GM19193 (cell line): Measurements from ENCODE around the gene PLTP.

Experiments
- POLR2A ChIP-seq: IDR thresholded peaks from 4 replicates; pipeline ENCODE4 v1.6.1; 2011; ENCODE audit not compliant: insufficient read depth, insufficient read length; ENCODE audit errors: extremely low read depth

The PLTP gene

DNA sequence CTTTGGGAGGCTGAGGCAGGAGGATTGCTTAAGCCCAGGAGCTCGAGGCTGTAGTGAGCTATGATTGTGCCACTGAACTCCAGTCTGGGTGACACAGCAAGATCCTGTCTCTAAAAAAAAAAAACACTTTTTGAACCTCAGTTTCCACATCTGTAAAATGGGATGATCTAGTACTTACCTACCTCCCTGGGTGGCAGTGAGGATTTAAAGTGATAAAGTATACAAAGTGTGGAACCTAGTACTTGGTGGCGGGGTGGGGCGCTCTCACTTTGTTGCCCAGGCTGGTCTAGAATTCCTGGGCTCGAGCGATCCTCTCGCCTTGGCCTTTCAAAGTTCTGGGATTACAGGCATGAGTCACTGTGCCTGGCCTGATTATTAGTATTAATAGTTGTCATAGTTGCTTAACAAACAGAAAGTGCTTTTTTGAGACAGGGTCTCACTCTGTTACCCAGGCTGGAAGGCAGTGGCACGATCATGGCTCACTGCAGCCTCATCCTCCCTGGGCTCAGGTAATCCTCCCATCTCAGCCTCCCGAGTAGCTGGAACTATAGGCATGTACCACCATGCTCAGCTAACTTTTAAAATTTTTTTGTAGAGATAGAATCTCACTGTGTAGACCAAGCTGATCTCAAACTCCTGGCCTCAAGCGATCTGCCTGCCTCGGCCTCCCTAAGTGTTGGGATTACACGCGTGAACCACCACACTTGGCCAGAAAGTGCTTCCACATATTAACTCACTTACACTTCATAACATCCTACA lies 7.0 kb upstream of the PLTP start:
- TF ChIP-seq POLR2A = no peak

DNA sequence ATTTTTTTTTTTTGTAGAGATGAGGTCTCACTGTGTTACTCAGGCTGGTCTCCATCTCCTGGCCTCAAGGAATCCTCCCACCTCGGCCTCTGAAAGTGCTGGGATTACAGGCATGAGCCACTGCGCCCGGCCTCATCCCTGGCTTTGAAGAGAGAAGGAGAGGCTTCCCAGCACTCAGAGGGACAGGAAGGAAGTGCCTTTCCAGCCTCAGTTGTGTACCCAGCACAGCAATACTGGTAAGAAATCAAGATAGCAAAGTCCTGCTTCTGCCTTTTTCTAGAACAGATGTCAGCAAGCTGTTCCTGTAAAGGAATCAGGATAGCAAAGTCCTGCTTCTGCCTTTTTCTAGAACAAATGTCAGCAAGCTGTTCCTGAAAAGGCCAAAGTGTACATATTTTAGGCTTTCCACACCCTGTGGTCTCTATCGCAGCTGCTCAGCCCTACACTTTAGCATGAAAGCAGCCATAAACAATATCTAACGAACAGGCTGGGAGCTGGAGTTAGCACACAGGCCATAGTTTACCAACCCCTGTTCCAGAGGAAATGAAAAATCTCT lies 6.3 kb upstream of the PLTP start:
- TF ChIP-seq POLR2A = no peak

DNA sequence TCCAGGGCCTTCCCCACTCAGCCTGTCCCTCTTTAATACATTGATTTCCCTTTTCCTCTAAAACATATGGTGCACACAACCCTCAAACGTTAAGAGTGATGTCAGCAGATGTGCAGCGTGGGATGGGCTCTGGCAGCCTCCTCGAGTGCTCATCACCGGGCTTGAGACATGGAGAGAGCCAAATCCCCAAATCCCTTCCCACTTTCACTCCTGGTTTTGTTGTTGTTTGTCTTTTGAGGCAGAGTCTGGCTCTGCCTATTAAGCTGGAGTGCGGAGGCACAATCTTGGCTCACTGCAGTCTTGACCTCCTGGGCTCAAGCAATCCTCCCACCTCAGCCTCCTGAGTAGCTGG lies 5.8 kb upstream of the PLTP start:
- TF ChIP-seq POLR2A = no peak

- TF ChIP-seq POLR2A = no peak
Measured at GRCh38 chr20:45913116-45913515, 1.2 kb upstream of the PLTP start.

DNA sequence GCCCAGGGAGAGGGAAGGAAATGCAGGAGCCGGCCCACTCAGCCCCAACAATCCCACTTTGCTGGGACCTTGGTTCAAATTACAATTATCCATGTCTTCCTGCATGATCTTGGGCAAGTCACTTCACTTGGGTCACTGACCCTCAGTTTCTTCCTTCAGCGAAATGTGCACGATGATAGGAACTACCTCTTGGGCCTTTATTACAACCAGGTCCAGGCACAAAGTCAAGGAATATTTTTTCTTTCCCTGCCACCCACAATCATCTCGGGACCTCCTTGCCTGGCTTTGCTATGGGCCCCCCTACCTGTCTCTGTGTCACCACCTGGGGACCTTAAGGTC lies 358 bp upstream of the PLTP start:
- TF ChIP-seq POLR2A = no peak

GRCh38 chr20:45910670-45911485 lies 1.1 kb downstream of the PLTP start:
- TF ChIP-seq POLR2A = peak; percentile 44

- TF ChIP-seq POLR2A = no peak
Measured at GRCh38 chr20:45909817-45910669, 1.9 kb downstream of the PLTP start.

DNA sequence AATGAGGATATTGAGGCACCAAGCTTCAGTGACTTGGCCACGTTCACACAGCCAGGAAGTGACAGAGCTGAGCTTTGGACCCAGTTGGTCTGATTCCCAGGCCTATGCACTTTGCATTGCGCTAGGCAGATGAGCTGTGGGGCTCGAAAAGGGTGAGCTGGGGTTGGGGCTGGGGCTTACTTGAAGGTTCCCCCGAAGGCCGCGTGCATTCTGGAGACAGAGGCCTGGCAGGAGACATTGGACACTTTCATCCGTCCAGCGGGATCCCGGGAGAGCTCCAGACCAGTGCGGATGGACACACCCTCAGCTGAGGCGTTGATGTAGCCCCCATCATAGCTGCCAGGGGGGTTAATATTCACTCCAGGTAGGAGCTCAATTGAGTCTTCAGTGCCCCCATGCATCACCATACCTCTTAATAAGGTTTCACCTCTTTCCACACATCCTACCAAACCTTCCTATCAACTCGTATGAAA lies 2.6 kb downstream of the PLTP start:
- no peak for TF ChIP-seq POLR2A

- TF ChIP-seq POLR2A = no peak
Measured at GRCh38 chr20:45908084-45908483, 3.9 kb downstream of the PLTP start.

DNA sequence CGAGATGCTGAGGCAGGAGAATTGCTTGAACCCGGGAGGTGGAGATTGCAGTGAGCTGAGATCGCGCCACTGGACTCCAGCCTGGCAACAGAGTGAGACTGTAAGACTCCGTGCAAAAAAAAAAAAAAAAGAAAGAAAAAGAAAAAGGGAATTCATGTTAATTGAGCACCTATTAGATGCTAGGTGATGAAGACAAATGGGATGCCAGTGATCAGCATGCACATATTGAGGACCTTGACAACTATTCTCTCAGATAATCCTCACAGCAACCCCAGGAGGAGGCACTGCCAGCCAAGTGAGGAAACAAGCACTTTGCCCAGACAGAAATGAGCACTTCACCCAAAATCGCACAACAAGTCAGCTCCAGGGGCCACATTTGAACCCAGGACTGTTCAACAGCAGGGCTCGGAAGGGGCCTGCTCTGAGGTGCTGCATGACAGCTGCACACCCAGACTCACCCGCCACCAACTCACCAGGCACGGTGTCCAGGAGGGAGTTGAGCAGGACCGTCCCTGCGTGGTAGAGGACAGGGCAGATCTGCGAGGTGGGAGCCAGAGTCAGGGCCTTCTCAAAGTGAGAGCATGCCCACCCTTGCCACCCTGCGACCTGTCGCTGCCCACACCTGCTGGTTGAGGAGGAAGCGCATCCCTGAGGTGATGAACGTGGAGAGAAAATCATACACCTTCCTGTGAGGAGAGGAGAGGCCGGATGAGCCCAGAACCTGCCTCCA lies 4.6 kb downstream of the PLTP start:
- TF ChIP-seq POLR2A = no peak

GRCh38 chr20:45905505-45906079 lies 6.4 kb downstream of the PLTP start:
- no peak for TF ChIP-seq POLR2A

GRCh38 chr20:45904583-45905504 lies 7.1 kb downstream of the PLTP start:
- TF ChIP-seq POLR2A = no peak

GRCh38 chr20:45902199-45902701 lies 9.7 kb downstream of the PLTP start:
- TF ChIP-seq POLR2A = no peak
